HUDEP-2 (cell line): ENCODE results near the gene PPP1R36.

Source experiments
- DNase-seq, 76 experiments: peaks; one replicate each; lab custom pipeline; 2025; ENCODE audit not compliant: unreplicated experiment in 76 of 76; lab: John Stamatoyannopoulos, UW

Gene PPP1R36, protein sequence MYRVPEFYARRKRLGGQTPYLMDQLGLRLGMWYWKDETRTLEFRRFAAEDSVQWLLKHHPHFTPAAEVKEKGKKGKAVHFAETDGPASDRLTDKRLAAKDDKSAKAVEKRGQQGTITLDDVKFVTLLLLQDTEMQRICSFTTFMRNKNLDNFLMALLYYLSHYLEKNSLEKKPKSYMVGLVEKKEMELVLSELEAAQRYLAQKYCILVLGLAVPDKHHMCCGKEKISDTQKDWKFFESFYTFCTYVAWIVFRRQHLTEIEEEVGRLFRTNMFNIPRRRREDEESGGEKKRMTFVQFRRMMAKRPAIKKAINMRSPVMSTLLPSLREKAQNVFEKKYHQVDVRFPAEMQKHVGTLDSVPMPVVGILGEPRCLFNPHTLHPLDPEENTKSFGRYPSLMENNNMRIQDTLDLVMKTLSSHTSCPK

DNA sequence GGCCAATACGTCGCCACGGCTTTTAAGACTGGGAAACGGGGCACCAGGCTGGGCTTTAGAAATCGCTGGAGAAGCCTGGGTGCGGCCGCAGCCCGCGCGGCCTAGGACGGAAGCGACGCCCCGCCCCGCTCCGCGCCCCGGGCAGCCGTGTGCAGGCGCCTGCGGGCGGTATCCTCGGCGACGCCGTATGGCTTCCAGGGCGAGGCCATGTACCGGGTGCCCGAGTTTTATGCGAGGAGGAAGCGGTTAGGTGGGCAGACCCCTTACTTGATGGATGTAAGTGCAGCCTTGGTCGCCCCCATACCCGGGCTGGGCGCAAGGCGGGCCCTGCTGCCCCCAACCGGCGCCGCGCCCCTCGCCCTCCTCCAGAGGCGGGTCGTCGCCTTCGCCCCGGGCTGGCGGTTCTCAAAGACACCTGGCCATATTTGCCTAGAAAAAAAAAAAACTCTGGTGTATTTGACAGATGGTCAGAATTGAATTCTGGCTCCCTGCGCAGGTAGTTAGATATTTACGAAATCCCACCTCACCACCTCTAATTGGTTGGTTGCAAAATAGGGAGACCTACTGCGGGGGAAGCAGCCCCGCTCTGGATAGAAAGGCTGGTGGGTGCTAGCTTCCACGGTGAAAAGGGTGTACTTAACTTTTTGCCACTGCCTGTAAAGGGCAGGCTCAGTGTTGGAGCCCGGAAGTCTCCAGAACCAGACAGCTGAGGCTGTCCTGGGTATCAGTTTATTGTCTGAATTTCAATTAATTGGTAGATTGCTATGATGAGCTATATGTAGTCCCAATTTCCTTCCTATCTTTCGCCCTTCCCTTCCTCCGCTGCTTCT lies at the start of gene PPP1R36:
PPP1R36 (plus strand) TSS at position 171 of the 830 bp plus-strand sequence; CDS start at position 208, 37 bp downstream.
- DNase-seq: peak in 37 of 76 experiments; percentile 2 to 49 (median 25)

DNA sequence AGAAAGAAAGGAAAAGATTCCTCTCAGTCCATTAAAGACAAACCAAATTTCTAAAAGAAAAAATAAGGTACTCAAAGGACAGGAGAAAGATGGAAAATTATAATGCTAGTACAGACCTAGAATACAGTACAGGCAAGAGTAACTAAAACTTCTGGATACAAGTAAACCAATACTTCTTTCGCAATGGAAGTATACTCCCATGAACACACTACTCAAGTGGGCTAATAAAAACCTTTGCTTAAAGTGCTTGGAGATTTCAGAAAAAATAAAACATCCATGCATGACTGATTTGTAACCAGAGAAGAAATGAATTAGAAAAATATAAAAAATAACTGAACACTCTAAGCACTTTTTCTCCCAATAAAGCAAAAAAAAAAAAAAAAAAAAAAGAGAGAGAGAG lies 49.7 kb upstream of the PPP1R36 start:
- no peak for DNase-seq

DNA sequence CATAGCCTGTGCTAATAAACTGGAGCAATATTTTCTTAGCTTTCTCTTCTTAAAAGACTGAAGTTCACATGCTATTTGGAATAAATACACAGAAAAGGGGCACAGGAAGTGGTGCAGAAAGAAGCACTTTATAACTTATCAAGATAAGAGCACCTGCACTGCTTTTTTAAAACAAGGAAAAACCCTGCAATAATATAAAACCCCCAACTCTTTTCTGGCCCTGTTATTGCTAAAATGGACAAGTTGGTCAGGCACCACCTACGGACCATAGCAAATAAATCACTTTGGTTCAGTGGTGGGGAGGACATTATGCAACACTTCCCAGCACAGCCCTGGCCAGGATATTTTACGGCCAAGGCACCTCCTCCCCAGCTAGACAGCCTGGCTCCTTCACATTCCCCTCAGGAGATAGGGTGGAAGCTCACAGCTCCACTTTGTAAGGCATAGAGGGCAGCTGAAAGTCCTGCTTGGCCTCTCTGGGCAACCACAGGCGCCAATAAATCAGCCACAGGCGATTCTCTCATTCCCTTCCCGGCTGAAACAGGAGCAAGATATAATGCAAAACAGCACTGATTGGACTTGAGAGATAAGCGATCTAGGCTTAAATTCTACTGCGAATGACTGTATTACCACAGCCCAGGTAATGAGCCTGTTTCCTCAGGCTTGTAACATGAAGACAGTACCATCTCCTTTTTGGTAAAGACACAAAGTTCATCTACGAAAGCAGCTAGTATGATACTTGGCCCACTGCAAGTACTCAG lies 48.2 kb upstream of the PPP1R36 start:
- DNase-seq: no peak

DNA sequence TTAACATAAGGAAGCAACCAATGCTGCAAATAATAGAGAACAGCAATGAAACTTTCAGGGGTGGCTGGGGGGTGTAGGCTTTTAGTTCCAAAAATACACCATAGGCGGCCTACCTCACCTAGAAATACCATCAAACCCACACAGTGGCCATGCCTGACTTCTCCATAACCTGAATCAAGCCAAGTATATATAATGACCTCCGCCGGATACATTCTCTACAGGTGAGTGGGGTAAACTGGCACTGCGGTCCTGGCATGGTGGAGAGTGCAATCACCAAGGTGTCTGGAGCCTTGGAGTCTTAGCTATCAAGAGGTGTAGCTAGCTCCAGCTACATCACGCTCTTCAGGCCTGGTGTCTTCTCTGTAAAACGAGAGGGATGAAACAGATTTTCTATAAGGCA lies 47.3 kb upstream of the PPP1R36 start:
- no peak for DNase-seq

DNA sequence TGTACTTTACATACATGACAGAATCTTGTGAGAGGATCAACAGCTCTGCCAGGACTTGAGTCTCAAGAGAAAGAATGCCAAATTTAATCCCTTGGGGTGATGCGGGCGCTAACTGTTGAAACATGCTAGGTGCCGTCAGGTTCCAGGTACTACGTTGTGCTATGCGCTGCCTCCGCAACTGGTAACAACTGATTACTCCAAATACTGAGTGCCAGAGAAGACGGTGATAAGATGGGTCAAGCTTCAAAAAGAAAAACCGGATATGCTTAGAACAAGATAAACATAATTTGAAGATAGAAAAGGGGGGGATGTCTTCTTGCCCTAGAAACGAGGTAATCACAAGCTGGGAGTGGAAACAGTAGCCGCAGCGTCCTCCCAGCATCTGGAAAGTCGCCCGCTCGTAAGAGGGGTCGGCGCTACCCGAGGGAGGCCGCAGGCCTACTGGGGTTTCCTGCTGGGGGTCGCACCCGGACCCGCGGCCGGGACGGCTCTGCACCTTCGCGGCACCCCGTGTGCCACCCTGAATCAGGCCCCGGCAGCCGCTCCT lies 46.8 kb upstream of the PPP1R36 start:
- peak in 22 of 76 experiments; percentile 1 to 56 (median 33) for DNase-seq

DNA sequence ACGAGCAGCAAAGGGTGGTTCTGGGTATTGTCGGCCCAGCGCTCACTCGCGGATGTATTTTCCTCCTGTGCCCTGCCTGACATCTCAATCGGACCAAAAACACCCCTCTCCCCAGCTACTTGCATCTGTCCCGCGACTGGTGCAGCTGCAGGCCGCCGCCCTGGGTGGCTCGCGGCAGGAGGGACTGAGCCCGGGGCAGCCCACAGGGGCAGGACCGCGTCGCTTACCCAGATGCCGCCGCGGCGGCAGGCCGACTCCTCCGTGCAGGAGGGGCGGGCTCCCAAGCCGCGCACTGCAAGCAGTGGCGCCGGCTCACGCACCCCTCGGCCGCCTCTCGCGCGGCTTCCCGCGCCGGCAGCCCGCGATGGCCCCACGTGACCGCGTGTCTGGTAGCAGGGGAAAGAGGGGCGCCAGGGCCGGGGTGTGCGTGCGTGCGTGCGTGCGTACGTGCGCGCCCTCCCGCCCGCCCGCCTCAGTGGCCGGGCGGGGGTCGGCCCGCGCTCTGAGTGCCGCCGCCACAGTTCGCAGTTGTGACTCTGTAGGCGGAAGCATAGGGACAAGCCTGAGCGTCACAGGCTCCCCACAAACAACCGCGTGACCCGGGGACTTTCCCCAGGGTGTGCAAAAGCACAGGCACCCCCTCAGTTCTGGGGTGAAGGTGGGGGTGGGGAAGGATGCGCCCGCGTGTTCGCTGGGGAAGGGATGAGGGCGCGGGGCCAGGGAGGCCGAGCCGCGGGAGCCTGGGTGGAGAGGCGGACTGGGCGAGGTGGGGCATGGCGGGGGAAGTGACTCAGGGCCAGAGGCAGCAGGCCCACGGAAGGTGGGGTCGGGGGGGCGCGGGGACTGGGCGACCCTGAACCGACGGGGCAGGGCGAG lies 46.1 kb upstream of the PPP1R36 start, which contains the start of gene ZBTB25:
ZBTB25 (minus strand) TSS at position 405 of the 876 bp plus-strand sequence. CDS start 13,305 bp downstream, outside the sequence.
- DNase-seq: peak in 75 of 76 experiments; percentile 22 to 88 (median 76)

DNA sequence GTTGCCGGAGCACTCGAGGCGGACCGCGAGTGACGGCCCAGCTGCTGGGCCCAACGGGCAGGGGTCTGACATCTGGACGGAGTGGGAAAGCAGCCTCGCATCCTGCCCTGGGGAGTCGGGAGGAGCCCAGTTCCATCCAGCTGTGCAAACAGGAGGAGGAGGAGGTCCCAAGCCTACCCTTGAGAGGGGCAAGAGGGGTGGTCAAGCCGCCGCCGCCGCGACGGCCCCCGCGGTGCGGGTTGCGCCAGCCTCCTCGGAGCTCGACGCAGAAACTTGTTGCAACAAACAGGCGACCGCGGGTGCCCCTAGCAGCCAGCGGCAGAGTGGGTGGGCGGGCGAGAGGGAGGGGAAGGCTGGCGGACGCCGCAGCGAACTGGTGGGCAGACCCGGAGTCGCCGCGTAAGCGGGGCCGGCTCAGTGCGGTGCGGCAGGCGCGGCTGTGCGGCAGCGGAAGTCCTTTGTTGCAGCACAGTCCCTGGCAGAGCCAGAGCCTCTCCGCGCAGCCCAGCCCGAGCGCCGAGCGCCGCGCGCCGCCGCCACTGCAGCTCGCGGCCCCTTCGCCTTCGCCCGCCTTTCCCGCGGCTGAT lies 45.4 kb upstream of the PPP1R36 start, which contains the start of gene ZBTB1:
ZBTB1 (plus strand) TSS at position 461 of the 587 bp plus-strand sequence. CDS start 16,735 bp downstream, outside the sequence.
- peak in 73 of 76 experiments; percentile 11 to 83 (median 70) for DNase-seq

DNA sequence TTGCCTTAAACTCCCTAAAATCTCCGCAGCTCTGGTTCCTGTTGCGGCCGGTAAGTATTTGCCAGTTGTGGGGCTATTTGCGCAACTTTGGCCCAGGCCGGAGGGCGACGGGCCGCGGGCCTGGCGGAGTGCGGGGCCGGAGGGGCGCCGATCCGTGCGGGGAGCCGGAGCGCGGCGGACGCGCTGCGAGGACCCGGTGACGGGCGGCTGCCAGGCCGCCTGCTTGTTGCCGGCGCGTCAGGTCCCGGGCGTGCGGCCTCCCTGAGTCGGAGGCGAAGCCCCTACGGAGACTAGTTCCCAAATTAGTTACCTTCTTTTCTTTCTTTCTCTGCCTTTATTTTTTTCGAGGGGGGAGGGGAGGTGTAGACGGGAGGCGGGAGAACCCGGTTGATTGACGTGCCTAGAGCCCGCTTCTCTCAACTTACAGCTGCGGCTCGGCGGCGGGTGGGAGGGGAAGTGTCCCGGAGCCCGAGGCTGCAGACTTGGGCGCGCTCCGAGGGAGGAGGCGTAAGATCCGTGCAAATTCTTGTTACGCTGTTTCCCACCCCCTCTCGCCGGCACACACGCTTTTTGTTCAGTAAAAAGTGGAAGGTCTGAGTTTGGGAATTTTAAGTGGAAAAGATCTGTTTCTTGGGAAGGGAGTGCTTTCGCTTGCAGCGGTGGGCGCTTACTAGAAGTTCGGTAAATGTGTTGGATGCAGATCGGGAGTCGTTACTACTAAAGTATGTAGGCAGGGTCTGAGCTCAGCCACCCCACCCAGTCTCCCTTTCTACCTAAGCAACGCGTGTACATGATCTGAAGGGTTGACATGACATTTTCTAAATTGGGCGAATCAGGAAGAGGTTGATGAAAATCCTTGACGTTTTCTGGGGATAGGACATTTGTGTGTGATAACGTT lies 44.6 kb upstream of the PPP1R36 start:
- DNase-seq: peak in 72 of 76 experiments; percentile 24 to 89 (median 76)

DNA sequence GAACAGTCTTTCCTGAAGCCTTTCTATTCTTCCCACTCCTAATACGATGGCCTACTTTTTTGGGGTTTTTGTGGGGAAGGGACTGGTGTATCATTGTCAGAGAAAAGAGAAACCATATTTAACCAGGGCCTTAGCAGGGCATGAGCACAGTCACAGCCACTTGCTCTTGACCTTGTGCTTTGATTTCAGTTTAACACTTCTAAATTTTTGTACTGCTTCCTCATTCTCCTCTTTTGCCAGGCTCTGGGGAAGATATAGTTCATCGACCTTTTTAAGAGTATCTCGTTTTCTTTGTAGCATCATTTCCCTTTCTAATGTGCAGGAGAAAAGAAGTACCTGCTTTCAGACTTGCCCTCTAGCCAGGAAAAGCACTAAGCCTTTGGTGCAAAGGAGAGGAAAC lies 43.0 kb upstream of the PPP1R36 start:
- DNase-seq: no peak

DNA sequence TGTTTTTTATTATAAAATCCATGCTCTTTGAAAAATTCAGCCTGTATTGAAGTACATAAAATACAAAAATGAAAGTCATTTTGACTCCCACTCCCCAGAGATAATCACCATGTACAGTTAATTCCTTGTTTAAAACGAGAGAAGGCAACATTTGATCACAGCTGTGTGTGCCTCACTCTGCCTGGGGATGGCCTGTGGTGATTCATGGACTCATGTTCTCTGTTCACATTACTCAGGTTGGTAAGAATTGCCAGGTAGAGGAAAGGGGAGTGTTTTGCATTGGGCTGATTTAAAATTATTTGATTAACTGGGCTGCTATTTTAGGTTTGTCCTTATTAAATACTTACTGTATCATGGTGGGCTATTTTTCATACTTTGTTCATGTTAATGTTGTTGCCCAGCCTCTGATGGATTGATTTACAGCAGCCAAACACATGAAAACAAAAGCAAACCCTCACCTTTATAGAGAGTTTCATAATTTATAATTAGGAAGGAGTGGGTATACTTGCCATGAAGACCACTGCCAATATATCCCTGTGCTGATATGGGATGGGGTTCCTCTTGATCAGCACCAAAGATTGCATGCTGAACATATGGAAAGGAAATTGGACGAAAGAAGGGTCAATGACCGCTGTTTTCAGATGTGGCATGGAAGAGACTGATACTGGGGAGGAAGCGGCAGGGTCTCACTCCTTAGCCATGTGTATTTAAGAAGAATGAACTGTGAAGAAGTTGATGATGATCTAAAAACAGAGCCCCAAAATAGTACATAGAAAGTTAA lies 42.2 kb upstream of the PPP1R36 start:
- peak in 2 of 76 experiments; percentile 5 to 9 for DNase-seq

DNA sequence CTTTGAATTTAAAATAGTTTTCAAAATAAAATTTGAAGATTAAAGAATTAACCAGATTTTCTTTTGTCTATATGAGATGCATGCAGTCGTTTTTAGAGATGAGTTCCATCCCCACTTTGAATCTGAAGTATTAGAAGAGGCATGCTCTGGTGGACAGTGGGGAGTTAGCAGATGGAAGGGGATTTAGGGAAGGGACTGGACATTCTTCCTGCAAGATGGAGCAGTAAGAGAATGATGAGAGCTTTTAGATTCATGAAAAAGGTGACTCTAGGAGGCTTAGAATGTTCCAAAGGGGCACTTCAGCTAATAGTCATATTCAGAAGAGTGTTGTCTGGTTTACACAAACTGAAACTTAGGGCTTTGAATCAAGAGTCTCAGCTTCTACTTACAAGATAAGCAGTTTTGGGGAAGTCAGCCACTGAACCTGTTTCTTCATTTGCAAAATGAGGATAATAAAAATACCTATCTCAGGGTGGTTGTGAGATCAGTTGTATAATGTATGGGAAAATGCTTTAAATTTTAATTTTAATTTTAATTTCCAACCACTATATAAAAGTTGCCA lies 41.5 kb upstream of the PPP1R36 start:
- DNase-seq: peak in 2 of 76 experiments; percentile 17

DNA sequence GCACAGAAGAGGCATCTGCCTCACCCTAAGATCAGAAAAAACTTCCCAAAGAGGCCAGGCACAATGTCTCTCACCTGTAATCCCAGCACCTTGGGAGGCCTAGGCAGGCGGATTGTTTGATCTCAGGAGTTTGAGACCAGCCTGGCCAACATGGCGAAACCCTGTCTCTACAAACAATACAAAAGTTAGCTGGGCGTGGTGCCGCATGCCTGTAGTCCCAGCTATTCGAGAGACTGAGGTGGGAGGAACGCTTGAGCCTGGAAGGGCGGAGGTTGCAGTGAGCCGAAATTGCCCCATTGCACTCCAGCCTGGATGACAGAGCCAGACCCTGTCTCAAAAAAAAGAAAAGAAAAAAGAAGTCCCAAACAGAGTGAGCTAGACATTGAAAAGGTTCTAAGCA lies 40.7 kb upstream of the PPP1R36 start:
- no peak for DNase-seq

DNA sequence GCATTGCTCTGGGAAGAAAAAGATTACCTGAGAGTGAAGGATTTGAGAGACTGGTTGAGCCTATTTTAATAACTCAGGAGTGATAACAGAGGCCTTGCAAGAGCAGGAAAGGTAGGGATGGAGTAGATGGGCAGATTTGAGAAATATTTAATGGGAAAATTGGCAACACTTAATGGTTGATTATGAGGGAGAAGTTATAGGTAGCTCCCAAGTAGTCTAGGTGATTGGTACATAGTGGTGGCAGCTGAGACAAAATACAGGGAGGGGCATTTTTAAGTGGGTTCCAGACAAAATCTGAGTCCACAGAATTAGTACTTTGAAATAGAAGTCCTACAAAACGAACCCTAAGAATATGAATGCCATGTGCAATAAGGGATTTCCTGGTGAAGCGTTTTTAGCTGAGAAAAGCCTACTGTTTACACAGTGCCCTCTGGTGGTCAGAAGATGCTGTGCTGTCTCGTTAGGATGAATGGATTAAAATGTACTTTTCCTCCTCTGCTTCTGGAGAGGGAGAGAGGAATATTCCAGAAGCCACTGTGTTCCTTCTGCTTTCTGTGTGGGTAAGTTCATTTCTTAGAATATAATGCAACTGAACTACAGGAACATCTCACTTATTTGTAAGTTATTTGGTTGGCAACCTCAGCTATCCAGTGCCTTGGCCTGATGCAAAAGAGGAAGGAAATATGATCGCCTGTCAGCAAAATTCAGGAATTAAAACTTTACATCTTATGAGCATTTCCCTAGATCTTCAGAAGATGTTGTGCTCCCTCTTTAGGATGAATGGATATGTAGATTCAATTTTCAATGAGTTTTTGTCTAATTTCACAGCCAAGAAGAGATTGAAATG lies 38.7 kb upstream of the PPP1R36 start:
- DNase-seq: peak in 50 of 76 experiments; percentile 3 to 67 (median 37)

DNA sequence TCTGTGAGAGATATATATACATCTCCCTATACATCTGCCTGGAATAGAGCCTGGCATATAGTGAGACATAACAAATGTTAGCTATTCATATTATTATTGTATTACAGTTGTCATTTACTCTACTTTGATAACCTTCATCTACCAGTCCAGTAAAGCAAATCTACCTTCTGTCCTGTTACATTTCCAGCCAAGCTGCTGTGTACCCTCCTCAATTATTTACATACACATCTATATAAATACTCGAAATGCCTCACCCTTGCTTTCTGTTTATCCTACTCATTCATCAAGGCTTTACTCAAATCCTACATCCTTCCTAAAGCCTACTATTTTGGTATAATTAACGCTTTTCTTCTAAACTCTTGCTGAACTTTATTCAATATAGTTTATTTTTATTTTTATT lies 36.5 kb upstream of the PPP1R36 start:
- DNase-seq: no peak

DNA sequence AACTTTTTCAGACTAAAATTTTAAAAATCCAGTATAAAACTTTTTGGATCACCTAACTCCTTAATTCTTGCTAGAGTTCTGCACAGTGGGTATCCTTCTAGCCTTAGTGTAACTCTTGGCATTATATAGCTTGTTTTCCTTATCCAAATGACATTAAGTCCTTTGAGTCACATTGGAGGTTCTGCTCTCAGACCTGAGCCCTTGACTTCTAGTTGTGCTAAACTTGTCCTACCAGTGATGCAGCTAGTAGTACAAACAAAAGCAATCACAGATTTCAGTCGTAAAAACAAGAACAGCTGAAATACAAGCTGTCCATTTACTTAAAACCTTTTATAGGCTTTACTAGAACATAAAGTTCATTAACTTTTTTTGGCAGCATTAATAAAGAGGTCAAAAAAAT lies 34.7 kb upstream of the PPP1R36 start:
- no peak for DNase-seq

DNA sequence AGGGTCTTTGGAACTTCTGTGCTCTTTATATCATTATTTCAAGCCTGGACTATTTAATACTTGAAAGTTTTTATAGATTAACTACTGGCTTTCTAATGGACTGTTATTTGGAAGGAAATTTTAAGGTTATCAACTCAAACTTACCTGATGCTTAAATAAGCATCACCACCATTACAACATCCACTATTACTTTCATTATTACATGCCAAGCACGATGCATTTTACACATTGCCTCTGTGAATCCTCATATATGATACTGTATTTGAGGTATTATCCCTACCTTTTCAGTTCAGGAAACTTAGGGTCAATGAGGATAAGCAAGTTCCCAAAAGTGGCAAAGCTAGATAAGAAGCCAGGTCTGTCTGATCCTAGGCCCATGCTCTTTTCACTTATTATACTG lies 32.8 kb upstream of the PPP1R36 start:
- no peak for DNase-seq
